GM23338 (cell line): ENCODE measurements around the gene MSANTD1. TPM values are rescaled to one million over a fixed set of nuclear protein-coding genes. Genes with fewer than 3 reads are reported as not detected.

ENCODE experiments used
- ATAC-seq: fragments of 200-7000 bp; cut with Tn5 transposase; 3 replicates; pipeline ENCODE4 v1.9.1; 2020
- DNase-seq: peaks from one replicate; pipeline ENCODE4 v3.0.0-alpha.2; 2015; ENCODE audit warnings: low spot score
- H2AFZ ChIP-seq: fragments of 200-600 bp; sonication (generic); 2 replicates; pipeline ENCODE4 v1.8.0; 2016; ENCODE audit warnings: antibody characterized with exemption, mild to moderate bottlenecking, moderate library complexity
- H3F3A ChIP-seq: fragments of 200-600 bp; sonication (generic); replicated peaks from 2 replicates; pipeline ENCODE4 v1.8.0; 2017; ENCODE audit warnings: antibody characterized with exemption, mixed run types, low read depth
- H3K27ac ChIP-seq: fragments of 200-600 bp; sonication (generic); 2 replicates; pipeline ENCODE4 v1.6.1; 2016; ENCODE audit warnings: low read depth
- H3K27me3 ChIP-seq: fragments of 200-600 bp; sonication (generic); 2 replicates; pipeline ENCODE4 v1.8.0; 2016; ENCODE audit warnings: mild to moderate bottlenecking, mixed run types, moderate library complexity; ENCODE audit not compliant: insufficient read depth
- H3K36me3 ChIP-seq: fragments of 200-600 bp; sonication (generic); 2 replicates; pipeline ENCODE4 v1.8.0; 2016; ENCODE audit warnings: mild to moderate bottlenecking; ENCODE audit not compliant: insufficient read depth
- H3K4me1 ChIP-seq: fragments of 200-600 bp; sonication (generic); 2 replicates; pipeline ENCODE4 v1.8.0; 2016; ENCODE audit warnings: mild to moderate bottlenecking, moderate library complexity; ENCODE audit not compliant: insufficient read depth
- H3K4me2 ChIP-seq: fragments of 200-600 bp; sonication (generic); 2 replicates; pipeline ENCODE4 v1.7.1; 2017; ENCODE audit warnings: mixed run types
- H3K4me3 ChIP-seq: fragments of 200-600 bp; sonication (generic); 2 replicates; pipeline ENCODE4 v1.6.1; 2016; ENCODE audit warnings: mixed run types
- H3K79me2 ChIP-seq: fragments of 200-600 bp; sonication (generic); replicated peaks from 2 replicates; pipeline ENCODE4 v1.8.0; 2017; ENCODE audit warnings: mild to moderate bottlenecking; ENCODE audit not compliant: insufficient read depth
- H3K9me2 ChIP-seq: fragments of 200-600 bp; sonication (generic); 2 replicates; pipeline ENCODE4 v1.8.0; 2017; ENCODE audit not compliant: insufficient read depth
- H4K20me1 ChIP-seq: fragments of 200-600 bp; sonication (generic); replicated peaks from 2 replicates; pipeline ENCODE4 v1.8.0; 2017; ENCODE audit warnings: mild to moderate bottlenecking; ENCODE audit not compliant: insufficient read depth
- H3K27ac Mint-ChIP-seq: 2 replicates; pipeline ENCODE4 v1.8.0; 2020; ENCODE audit warnings: inconsistent platforms, mild to moderate bottlenecking, moderate library complexity, mixed read lengths
- H3K27me3 Mint-ChIP-seq: 3 replicates; pipeline ENCODE4 v1.8.0; 2022; ENCODE audit warnings: low read depth, mild to moderate bottlenecking, moderate library complexity, mixed read lengths, inconsistent platforms; ENCODE audit not compliant: insufficient read depth, poor library complexity
- H3K36me3 Mint-ChIP-seq: 3 replicates; pipeline ENCODE4 v1.8.0; 2021; ENCODE audit warnings: low read depth, mild to moderate bottlenecking, inconsistent platforms, moderate library complexity, mixed read lengths
- H3K4me1 Mint-ChIP-seq: 3 replicates; pipeline ENCODE4 v1.8.0; 2020; ENCODE audit warnings: mild to moderate bottlenecking, inconsistent platforms, mixed read lengths
- H3K4me3 Mint-ChIP-seq: 3 replicates; pipeline ENCODE4 v1.8.0; 2021; ENCODE audit warnings: moderate library complexity, mild to moderate bottlenecking, inconsistent platforms, mixed read lengths
- H3K9me3 Mint-ChIP-seq: 3 replicates; pipeline ENCODE4 v1.8.0; 2020; ENCODE audit warnings: moderate library complexity, mild to moderate bottlenecking, inconsistent platforms, mixed read lengths
- CREB1 ChIP-seq: fragments of 250-450 bp; sonication (Bioruptor Pico); IDR thresholded peaks from 2 replicates; pipeline ENCODE4 v1.5.0; 2020; ENCODE audit warnings: low read depth, mild to moderate bottlenecking, moderate library complexity
- CTCF ChIP-seq, 2 experiments: fragments of 200-600 bp in 1 of 2; sonication (generic) in 1 of 2; conservative IDR thresholded peaks; 2 replicates each; pipeline versions ENCODE4 v1.5.1 to v1.6.1; 2016 to 2017; ENCODE audit warnings: antibody characterized with exemption in 2 of 2, low read depth in 2 of 2, mild to moderate bottlenecking in 2 of 2, moderate library complexity in 1 of 2
- ETS1 ChIP-seq: IDR thresholded peaks from 2 replicates; pipeline ENCODE4 v1.6.1; 2016; ENCODE audit warnings: antibody characterized with exemption
- EZH2phosphoT487 ChIP-seq: fragments of 200-600 bp; sonication (generic); IDR thresholded peaks from one replicate; pipeline ENCODE4 v1.8.1; 2018; ENCODE audit warnings: antibody characterized with exemption; ENCODE audit not compliant: unreplicated experiment
- STAT1 ChIP-seq: IDR thresholded peaks from one replicate; pipeline ENCODE4 v1.6.1; 2016; ENCODE audit warnings: antibody characterized with exemption; ENCODE audit not compliant: unreplicated experiment
- ZNF331 ChIP-seq: fragments of 250-450 bp; sonication (Bioruptor Pico); IDR thresholded peaks from 2 replicates; pipeline ENCODE4 v1.5.0; 2020; ENCODE audit warnings: low read depth, mild to moderate bottlenecking, moderate library complexity
- polyA plus RNA-seq: library from polyadenylated mRNA; unstranded; fragments of >200 nt; fragmentation: Nextera tagmentation; extraction: Ambion mirVana; gene quantifications from 2 replicates; pipeline ENCODE4 v1.2.1, GENCODE V29; 2016
- total RNA-seq: library from RNA; depleted of rRNA; stranded (reverse); fragments of >200 nt; shearing (Covaris generic); gene quantifications from 2 replicates; pipeline ENCODE4 v1.2.3, GENCODE V29; 2014
- TF ChIP-seq, protein P1 (sequence below): IDR thresholded peaks from one replicate; pipeline ENCODE4 v1.6.1; 2018; ENCODE audit warnings: antibody characterized with exemption; ENCODE audit not compliant: unreplicated experiment
- TF ChIP-seq, protein P2 (sequence below): fragments of 250-450 bp; sonication (Bioruptor Pico); IDR thresholded peaks from 2 replicates; pipeline ENCODE4 v1.5.0; 2020; ENCODE audit warnings: mild to moderate bottlenecking, moderate library complexity

Gene MSANTD1
- total and polyA plus RNA-seq, 2 experiments from 2014 or later, result 0.29 to 1.0 TPM

GRCh38 chr4:3263876-3264193 lies 14.9 kb downstream of the MSANTD1 start (continued):
- TF ChIP-seq CTCF (conservative IDR thresholded peaks at IDR 0.05; ENCODE audit: low read depth in 2 of 2) (no peak), CREB1 (CRISPR knock-in tag) (no peak), ETS1 (no peak)

GRCh38 chr4:3266076-3266475 lies 17.1 kb downstream of the MSANTD1 start:
- H3K36me3 Mint-ChIP-seq, result no peaks in the 10 kb centered on the region
- H3K27me3 ChIP-seq, result no peaks in the 10 kb centered on the region
- no peaks in the 10 kb centered on the region for H3K4me1 ChIP-seq
- no peak overlapping the region for H2AFZ ChIP-seq
- no peak for DNase-seq
- H3K4me2 ChIP-seq, result no peak overlapping the region
- H4K20me1 ChIP-seq, result no peaks in the 10 kb centered on the region
- no peak overlapping the region for H3K27ac ChIP-seq
- peaks cover 4% of the 10 kb centered on the region for H3K27me3 Mint-ChIP-seq
- no peaks in the 10 kb centered on the region for H3K9me2 ChIP-seq
- H3K36me3 ChIP-seq, result no peaks in the 10 kb centered on the region
- no peak overlapping the region for H3K4me3 ChIP-seq
- H3K27ac Mint-ChIP-seq, result no peak overlapping the region
- no peaks in the 10 kb centered on the region for H3K9me3 Mint-ChIP-seq
- no peak for ATAC-seq
- peaks cover 12% of the 10 kb centered on the region for H3K4me1 Mint-ChIP-seq
- H3F3A ChIP-seq, result no peaks in the 10 kb centered on the region
- H3K79me2 ChIP-seq, result no peaks in the 10 kb centered on the region
- H3K4me3 Mint-ChIP-seq, result no peak overlapping the region
- no peak for TF ChIP-seq CTCF (conservative IDR thresholded peaks at IDR 0.05; ENCODE audit: low read depth in 2 of 2)
- TF ChIP-seq, protein P1, sequence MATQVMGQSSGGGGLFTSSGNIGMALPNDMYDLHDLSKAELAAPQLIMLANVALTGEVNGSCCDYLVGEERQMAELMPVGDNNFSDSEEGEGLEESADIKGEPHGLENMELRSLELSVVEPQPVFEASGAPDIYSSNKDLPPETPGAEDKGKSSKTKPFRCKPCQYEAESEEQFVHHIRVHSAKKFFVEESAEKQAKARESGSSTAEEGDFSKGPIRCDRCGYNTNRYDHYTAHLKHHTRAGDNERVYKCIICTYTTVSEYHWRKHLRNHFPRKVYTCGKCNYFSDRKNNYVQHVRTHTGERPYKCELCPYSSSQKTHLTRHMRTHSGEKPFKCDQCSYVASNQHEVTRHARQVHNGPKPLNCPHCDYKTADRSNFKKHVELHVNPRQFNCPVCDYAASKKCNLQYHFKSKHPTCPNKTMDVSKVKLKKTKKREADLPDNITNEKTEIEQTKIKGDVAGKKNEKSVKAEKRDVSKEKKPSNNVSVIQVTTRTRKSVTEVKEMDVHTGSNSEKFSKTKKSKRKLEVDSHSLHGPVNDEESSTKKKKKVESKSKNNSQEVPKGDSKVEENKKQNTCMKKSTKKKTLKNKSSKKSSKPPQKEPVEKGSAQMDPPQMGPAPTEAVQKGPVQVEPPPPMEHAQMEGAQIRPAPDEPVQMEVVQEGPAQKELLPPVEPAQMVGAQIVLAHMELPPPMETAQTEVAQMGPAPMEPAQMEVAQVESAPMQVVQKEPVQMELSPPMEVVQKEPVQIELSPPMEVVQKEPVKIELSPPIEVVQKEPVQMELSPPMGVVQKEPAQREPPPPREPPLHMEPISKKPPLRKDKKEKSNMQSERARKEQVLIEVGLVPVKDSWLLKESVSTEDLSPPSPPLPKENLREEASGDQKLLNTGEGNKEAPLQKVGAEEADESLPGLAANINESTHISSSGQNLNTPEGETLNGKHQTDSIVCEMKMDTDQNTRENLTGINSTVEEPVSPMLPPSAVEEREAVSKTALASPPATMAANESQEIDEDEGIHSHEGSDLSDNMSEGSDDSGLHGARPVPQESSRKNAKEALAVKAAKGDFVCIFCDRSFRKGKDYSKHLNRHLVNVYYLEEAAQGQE, result no peak
- TF ChIP-seq EZH2phosphoT487, result no peak
- no peak for TF ChIP-seq ZNF331 (CRISPR knock-in tag)
- TF ChIP-seq ETS1, result no peak
- TF ChIP-seq, protein P2, sequence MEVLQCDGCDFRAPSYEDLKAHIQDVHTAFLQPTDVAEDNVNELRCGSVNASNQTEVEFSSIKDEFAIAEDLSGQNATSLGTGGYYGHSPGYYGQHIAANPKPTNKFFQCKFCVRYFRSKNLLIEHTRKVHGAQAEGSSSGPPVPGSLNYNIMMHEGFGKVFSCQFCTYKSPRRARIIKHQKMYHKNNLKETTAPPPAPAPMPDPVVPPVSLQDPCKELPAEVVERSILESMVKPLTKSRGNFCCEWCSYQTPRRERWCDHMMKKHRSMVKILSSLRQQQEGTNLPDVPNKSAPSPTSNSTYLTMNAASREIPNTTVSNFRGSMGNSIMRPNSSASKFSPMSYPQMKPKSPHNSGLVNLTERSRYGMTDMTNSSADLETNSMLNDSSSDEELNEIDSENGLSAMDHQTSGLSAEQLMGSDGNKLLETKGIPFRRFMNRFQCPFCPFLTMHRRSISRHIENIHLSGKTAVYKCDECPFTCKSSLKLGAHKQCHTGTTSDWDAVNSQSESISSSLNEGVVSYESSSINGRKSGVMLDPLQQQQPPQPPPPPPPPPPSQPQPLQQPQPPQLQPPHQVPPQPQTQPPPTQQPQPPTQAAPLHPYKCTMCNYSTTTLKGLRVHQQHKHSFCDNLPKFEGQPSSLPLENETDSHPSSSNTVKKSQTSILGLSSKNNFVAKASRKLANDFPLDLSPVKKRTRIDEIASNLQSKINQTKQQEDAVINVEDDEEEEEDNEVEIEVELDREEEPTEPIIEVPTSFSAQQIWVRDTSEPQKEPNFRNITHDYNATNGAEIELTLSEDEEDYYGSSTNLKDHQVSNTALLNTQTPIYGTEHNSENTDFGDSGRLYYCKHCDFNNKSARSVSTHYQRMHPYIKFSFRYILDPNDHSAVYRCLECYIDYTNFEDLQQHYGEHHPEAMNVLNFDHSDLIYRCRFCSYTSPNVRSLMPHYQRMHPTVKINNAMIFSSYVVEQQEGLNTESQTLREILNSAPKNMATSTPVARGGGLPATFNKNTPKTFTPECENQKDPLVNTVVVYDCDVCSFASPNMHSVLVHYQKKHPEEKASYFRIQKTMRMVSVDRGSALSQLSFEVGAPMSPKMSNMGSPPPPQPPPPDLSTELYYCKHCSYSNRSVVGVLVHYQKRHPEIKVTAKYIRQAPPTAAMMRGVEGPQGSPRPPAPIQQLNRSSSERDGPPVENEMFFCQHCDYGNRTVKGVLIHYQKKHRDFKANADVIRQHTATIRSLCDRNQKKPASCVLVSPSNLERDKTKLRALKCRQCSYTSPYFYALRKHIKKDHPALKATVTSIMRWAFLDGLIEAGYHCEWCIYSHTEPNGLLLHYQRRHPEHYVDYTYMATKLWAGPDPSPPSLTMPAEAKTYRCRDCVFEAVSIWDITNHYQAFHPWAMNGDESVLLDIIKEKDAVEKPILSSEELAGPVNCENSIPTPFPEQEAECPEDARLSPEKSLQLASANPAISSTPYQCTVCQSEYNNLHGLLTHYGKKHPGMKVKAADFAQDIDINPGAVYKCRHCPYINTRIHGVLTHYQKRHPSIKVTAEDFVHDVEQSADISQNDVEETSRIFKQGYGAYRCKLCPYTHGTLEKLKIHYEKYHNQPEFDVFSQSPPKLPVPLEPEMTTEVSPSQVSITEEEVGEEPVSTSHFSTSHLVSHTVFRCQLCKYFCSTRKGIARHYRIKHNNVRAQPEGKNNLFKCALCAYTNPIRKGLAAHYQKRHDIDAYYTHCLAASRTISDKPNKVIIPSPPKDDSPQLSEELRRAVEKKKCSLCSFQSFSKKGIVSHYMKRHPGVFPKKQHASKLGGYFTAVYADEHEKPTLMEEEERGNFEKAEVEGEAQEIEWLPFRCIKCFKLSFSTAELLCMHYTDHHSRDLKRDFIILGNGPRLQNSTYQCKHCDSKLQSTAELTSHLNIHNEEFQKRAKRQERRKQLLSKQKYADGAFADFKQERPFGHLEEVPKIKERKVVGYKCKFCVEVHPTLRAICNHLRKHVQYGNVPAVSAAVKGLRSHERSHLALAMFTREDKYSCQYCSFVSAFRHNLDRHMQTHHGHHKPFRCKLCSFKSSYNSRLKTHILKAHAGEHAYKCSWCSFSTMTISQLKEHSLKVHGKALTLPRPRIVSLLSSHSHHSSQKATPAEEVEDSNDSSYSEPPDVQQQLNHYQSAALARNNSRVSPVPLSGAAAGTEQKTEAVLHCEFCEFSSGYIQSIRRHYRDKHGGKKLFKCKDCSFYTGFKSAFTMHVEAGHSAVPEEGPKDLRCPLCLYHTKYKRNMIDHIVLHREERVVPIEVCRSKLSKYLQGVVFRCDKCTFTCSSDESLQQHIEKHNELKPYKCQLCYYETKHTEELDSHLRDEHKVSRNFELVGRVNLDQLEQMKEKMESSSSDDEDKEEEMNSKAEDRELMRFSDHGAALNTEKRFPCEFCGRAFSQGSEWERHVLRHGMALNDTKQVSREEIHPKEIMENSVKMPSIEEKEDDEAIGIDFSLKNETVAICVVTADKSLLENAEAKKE (CRISPR knock-in tag), result no peak
- no peak for TF ChIP-seq STAT1
